Neural progenitor cell (in vitro differentiated cells): ENCODE measurements around the gene FHAD1. TPM values are rescaled to one million over a fixed set of nuclear protein-coding genes. Genes with fewer than 3 reads are reported as not detected.

Experiments used
- DNase-seq: peaks from one replicate; pipeline ENCODE4 v3.0.0-alpha.2; 2016; ENCODE audit warnings: low spot score
- H2AFZ ChIP-seq: fragments of 200-600 bp; sonication (generic); replicated peaks from 2 replicates; pipeline ENCODE4 v1.6.1; 2016; ENCODE audit warnings: antibody characterized with exemption
- H3F3A ChIP-seq: fragments of 200-600 bp; sonication (generic); 2 replicates; pipeline ENCODE4 v1.6.1; 2016; ENCODE audit warnings: antibody characterized with exemption, low read depth
- H3K27ac ChIP-seq: fragments of 200-600 bp; sonication (generic); 2 replicates; pipeline ENCODE4 v1.5.1; 2016; ENCODE audit warnings: mild to moderate bottlenecking
- H3K27me3 ChIP-seq: fragments of 200-600 bp; sonication (generic); 2 replicates; pipeline ENCODE4 v1.6.1; 2016; ENCODE audit warnings: mild to moderate bottlenecking, moderate library complexity
- H3K36me3 ChIP-seq: fragments of 200-600 bp; sonication (generic); 2 replicates; pipeline ENCODE4 v1.5.1; 2016
- H3K4me1 ChIP-seq: fragments of 200-600 bp; sonication (generic); 2 replicates; pipeline ENCODE4 v1.6.1; 2016; ENCODE audit warnings: mixed run types
- H3K4me2 ChIP-seq: fragments of 200-600 bp; sonication (generic); 2 replicates; pipeline ENCODE4 v1.6.1; 2016
- H3K4me3 ChIP-seq: fragments of 200-600 bp; sonication (generic); 2 replicates; pipeline ENCODE4 v1.5.1; 2016
- H3K79me2 ChIP-seq: fragments of 200-600 bp; sonication (generic); 2 replicates; pipeline ENCODE4 v1.6.1; 2016; ENCODE audit warnings: low read depth
- H3K9ac ChIP-seq: fragments of 200-600 bp; sonication (generic); 2 replicates; pipeline ENCODE4 v1.6.1; 2016
- H3K9me3 ChIP-seq: fragments of 200-600 bp; sonication (generic); 2 replicates; pipeline ENCODE4 v1.5.1; 2016; ENCODE audit warnings: low read depth
- H4K20me1 ChIP-seq: fragments of 200-600 bp; sonication (generic); 2 replicates; pipeline ENCODE4 v1.6.1; 2016; ENCODE audit warnings: low read depth
- H3K27ac Mint-ChIP-seq: 3 replicates; pipeline ENCODE4 v1.8.0; 2021; ENCODE audit warnings: mixed read lengths
- H3K27me3 Mint-ChIP-seq: 2 replicates; pipeline ENCODE4 v1.8.0; 2022; ENCODE audit warnings: low read depth, mild to moderate bottlenecking, inconsistent platforms, moderate library complexity, mixed read lengths; ENCODE audit not compliant: insufficient read depth
- H3K36me3 Mint-ChIP-seq: 3 replicates; pipeline ENCODE4 v1.8.0; 2021; ENCODE audit warnings: mixed read lengths
- H3K4me1 Mint-ChIP-seq: 3 replicates; pipeline ENCODE4 v1.8.0; 2021; ENCODE audit warnings: mixed read lengths
- H3K4me3 Mint-ChIP-seq: 3 replicates; pipeline ENCODE4 v1.8.0; 2021; ENCODE audit warnings: mild to moderate bottlenecking, moderate library complexity, mixed read lengths
- H3K9me3 Mint-ChIP-seq: 3 replicates; pipeline ENCODE4 v1.8.0; 2020; ENCODE audit warnings: mixed read lengths
- CTCF ChIP-seq: fragments of 200-600 bp; sonication (generic); IDR thresholded peaks from 2 replicates; pipeline ENCODE4 v1.5.1; 2017; ENCODE audit warnings: antibody characterized with exemption, mild to moderate bottlenecking
- EZH2 ChIP-seq: fragments of 200-600 bp; sonication (generic); IDR thresholded peaks from 2 replicates; pipeline ENCODE4 v1.6.1; 2017; ENCODE audit warnings: antibody characterized with exemption, mild to moderate bottlenecking, moderate library complexity
- EZH2phosphoT487 ChIP-seq: fragments of 200-600 bp; sonication (generic); IDR thresholded peaks from 2 replicates; pipeline ENCODE4 v1.6.1; 2017; ENCODE audit warnings: antibody characterized with exemption
- total RNA-seq: library from RNA; depleted of rRNA; stranded (reverse); fragments of >200 nt; gene quantifications from 2 replicates; pipeline ENCODE4 v1.2.3, GENCODE V29; 2015; ENCODE audit warnings: low replicate concordance

The FHAD1 gene
- total RNA-seq, 1 donor from 2014 or later = 9.1 TPM

- peak overlapping the region; percentile 26 for H3K4me3 ChIP-seq
- no peaks in the 10 kb centered on the region for H3K9me3 ChIP-seq
- peaks cover 7% of the 10 kb centered on the region for H4K20me1 ChIP-seq
- no peak overlapping the region for H3K9ac ChIP-seq
- Mint-ChIP-seq H3K36me3 (no peaks in the 10 kb centered on the region), H3K27ac (peak overlapping the region; percentile 86), H3K9me3 (no peaks in the 10 kb centered on the region), H3K4me3 (peak overlapping the region; percentile 75), H3K27me3 (peaks cover 37% of the 10 kb centered on the region), H3K4me1 (peaks cover 87% of the 10 kb centered on the region)
- H3K4me1 ChIP-seq = peaks cover 26% of the 10 kb centered on the region
- H3K79me2 ChIP-seq = no peaks in the 10 kb centered on the region
- H2AFZ ChIP-seq = no peak overlapping the region
- no peak overlapping the region for H3K27ac ChIP-seq
- TF ChIP-seq CTCF = no peak
- TF ChIP-seq EZH2 = no peak
- no peak for TF ChIP-seq EZH2phosphoT487
- peak overlapping the region; percentile 75 for H3K4me2 ChIP-seq
- peaks cover 43% of the 10 kb centered on the region for H3F3A ChIP-seq
- H3K36me3 ChIP-seq = no peaks in the 10 kb centered on the region
- DNase-seq = no peak
- H3K27me3 ChIP-seq = peaks cover 64% of the 10 kb centered on the region
Observed at GRCh38 chr1:15383810-15384209, 136.8 kb downstream of the FHAD1 start.

- H3K27me3 Mint-ChIP-seq = peaks cover 38% of the 10 kb centered on the region
- DNase-seq = peak; percentile 93
- TF ChIP-seq EZH2phosphoT487 = no peak
- TF ChIP-seq EZH2 = peak; percentile 1
- no peak for TF ChIP-seq CTCF
- no peak overlapping the region for H3K9ac ChIP-seq
- no peaks in the 10 kb centered on the region for H3K9me3 ChIP-seq
- peak overlapping the region; percentile 75 for H3K4me3 Mint-ChIP-seq
- no peaks in the 10 kb centered on the region for H3K36me3 ChIP-seq
- H3K79me2 ChIP-seq = no peaks in the 10 kb centered on the region
- H3K27ac ChIP-seq = no peak overlapping the region
- peaks cover 82% of the 10 kb centered on the region for H3K4me1 Mint-ChIP-seq
- peak overlapping the region; percentile 75 for H3K4me2 ChIP-seq
- peaks cover 43% of the 10 kb centered on the region for H3F3A ChIP-seq
- no peaks in the 10 kb centered on the region for H3K36me3 Mint-ChIP-seq
- peak overlapping the region; percentile 26 for H3K4me3 ChIP-seq
- H3K27ac Mint-ChIP-seq = peak overlapping the region; percentile 86
- H3K9me3 Mint-ChIP-seq = no peaks in the 10 kb centered on the region
- peaks cover 7% of the 10 kb centered on the region for H4K20me1 ChIP-seq
- peaks cover 66% of the 10 kb centered on the region for H3K27me3 ChIP-seq
- peaks cover 26% of the 10 kb centered on the region for H3K4me1 ChIP-seq
- H2AFZ ChIP-seq = no peak overlapping the region
Observed at GRCh38 chr1:15384301-15384901, 137.4 kb downstream of the FHAD1 start.

GRCh38 chr1:15385420-15385819 lies 138.4 kb downstream of the FHAD1 start:
- Histone ChIP-seq H3K36me3 (no peaks in the 10 kb centered on the region), H4K20me1 (peaks cover 7% of the 10 kb centered on the region), H3K4me2 (peak overlapping the region; percentile 75), H3F3A (peaks cover 43% of the 10 kb centered on the region), H3K4me3 (no peak overlapping the region), H3K27me3 (peaks cover 66% of the 10 kb centered on the region), H3K27ac (no peak overlapping the region), H3K4me1 (peaks cover 26% of the 10 kb centered on the region), H3K9ac (no peak overlapping the region), H3K9me3 (no peaks in the 10 kb centered on the region), H3K79me2 (no peaks in the 10 kb centered on the region), H2AFZ (no peak overlapping the region)
- Mint-ChIP-seq H3K27ac (no peak overlapping the region), H3K4me3 (peak overlapping the region; percentile 31), H3K36me3 (no peaks in the 10 kb centered on the region), H3K9me3 (no peaks in the 10 kb centered on the region), H3K27me3 (peaks cover 38% of the 10 kb centered on the region), H3K4me1 (peaks cover 71% of the 10 kb centered on the region)
- DNase-seq = no peak
- TF ChIP-seq EZH2phosphoT487 = no peak
- peak; percentile 5 for TF ChIP-seq EZH2

GRCh38 chr1:15386164-15386749 lies 139.2 kb downstream of the FHAD1 start:
- peaks cover 66% of the 10 kb centered on the region for H3K27me3 ChIP-seq
- Mint-ChIP-seq H3K9me3 (no peaks in the 10 kb centered on the region), H3K4me1 (peaks cover 66% of the 10 kb centered on the region), H3K27me3 (peaks cover 36% of the 10 kb centered on the region), H3K4me3 (peak overlapping the region; percentile 33), H3K27ac (peak overlapping the region; percentile 33), H3K36me3 (no peaks in the 10 kb centered on the region)
- peak overlapping the region; percentile 61 for H3K4me2 ChIP-seq
- H3K4me1 ChIP-seq = peaks cover 26% of the 10 kb centered on the region
- H4K20me1 ChIP-seq = peaks cover 7% of the 10 kb centered on the region
- no peak overlapping the region for H3K9ac ChIP-seq
- no peaks in the 10 kb centered on the region for H3K9me3 ChIP-seq
- no peaks in the 10 kb centered on the region for H3K79me2 ChIP-seq
- H2AFZ ChIP-seq = peak overlapping the region; percentile 38
- H3K27ac ChIP-seq = no peak overlapping the region
- H3K36me3 ChIP-seq = no peaks in the 10 kb centered on the region
- peak; percentile 74 for DNase-seq
- H3F3A ChIP-seq = peaks cover 43% of the 10 kb centered on the region
- peak overlapping the region; percentile 16 for H3K4me3 ChIP-seq
- TF ChIP-seq CTCF = no peak
- TF ChIP-seq EZH2phosphoT487 = no peak
- TF ChIP-seq EZH2 = no peak
